A549 (cell line): Measurements from ENCODE around the gene NRIP1. TPM values are rescaled to one million over a fixed set of nuclear protein-coding genes. Genes with fewer than 3 reads are reported as not detected.

Source experiments
- ATAC-seq, 2 experiments: fragments of 200-7000 bp in 1 of 2; fragments of >200 bp in 1 of 2; cut with Nextera tagmentation in 1 of 2; cut with Tn5 transposase in 1 of 2; 3 replicates each; pipeline versions ENCODE4 v1.8.0 to v1.9.1; 2018 to 2020; ENCODE audit warnings: mild to moderate bottlenecking in 1 of 2, moderate library complexity in 1 of 2
- CTCF ChIA-PET: fragments of 300-600 bp; sonication (Branson Sonifier 250); formaldehyde crosslinking; extraction: SDS; loops from one replicate; lab custom pipeline; 2021; ENCODE audit warnings: antibody characterized with exemption, inconsistent platforms; lab: Yijun Ruan, JAX
- POLR2A ChIA-PET: fragments of 350-600 bp; formaldehyde crosslinking; extraction: SDS; loops from one replicate; lab custom pipeline; 2021; ENCODE audit warnings: antibody characterized with exemption, inconsistent platforms; lab: Yijun Ruan, JAX
- DNase-seq, 2 experiments: peaks; one replicate each; pipeline versions ENCODE4 v3.0.0 to v3.0.0-alpha.2; 2011 to 2016; ENCODE audit warnings: low read depth in 1 of 2, low spot score in 1 of 2
- FAIRE-seq: peaks from 2 replicates; lab custom pipeline; 2011; peaks lifted over from hg19 to GRCh38; lab: Jason Lieb, UNC
- H3K27ac ChIP-seq, 2 experiments: fragments of >200 bp; sonication (Bioruptor Twin); formaldehyde crosslinking; 3 replicates each; pipeline ENCODE4 v1.5.1; 2016 to 2017
- H3K4me1 ChIP-seq: fragments of >200 bp; sonication (Bioruptor Twin); formaldehyde crosslinking; 3 replicates; pipeline ENCODE4 v1.6.1; 2016
- H3K4me2 ChIP-seq: fragments of >200 bp; sonication (Bioruptor Twin); formaldehyde crosslinking; 3 replicates; pipeline ENCODE4 v1.6.1; 2016
- H3K4me3 ChIP-seq: fragments of >200 bp; sonication (Bioruptor Twin); formaldehyde crosslinking; 3 replicates; pipeline ENCODE4 v1.5.1; 2016
- H3K9me3 ChIP-seq: fragments of >200 bp; sonication (Bioruptor Twin); formaldehyde crosslinking; 3 replicates; pipeline ENCODE4 v1.6.1; 2016
- CBX2 ChIP-seq: fragments of 200-600 bp; sonication (generic); IDR thresholded peaks from 2 replicates; pipeline ENCODE4 v1.6.1; 2016; ENCODE audit warnings: low read depth, mild to moderate bottlenecking, borderline replicate concordance
- CBX8 ChIP-seq: fragments of 200-600 bp; sonication (generic); IDR thresholded peaks from 2 replicates; pipeline ENCODE4 v1.6.1; 2016
- CEBPB ChIP-seq, 2 experiments: fragments of >200 bp in 1 of 2; sonication (Bioruptor Twin) in 1 of 2; formaldehyde crosslinking in 1 of 2; IDR thresholded peaks; 2 replicates each; pipeline ENCODE4 v1.6.1; 2012 to 2016
- CHD2 ChIP-seq: fragments of 150-350 bp; IDR thresholded peaks from 2 replicates; pipeline ENCODE4 v1.6.1; 2014; ENCODE audit warnings: low read length; ENCODE audit not compliant: partially characterized antibody
- CTCF ChIP-seq: fragments of >200 bp; sonication (Bioruptor Twin); formaldehyde crosslinking; IDR thresholded peaks from 3 replicates; pipeline ENCODE4 v1.5.1; 2016
- EHF ChIP-seq: fragments of 250-450 bp; sonication (Bioruptor Pico); IDR thresholded peaks from 2 replicates; pipeline ENCODE4 v1.5.0; 2020; ENCODE audit warnings: mild to moderate bottlenecking
- EHMT2 ChIP-seq: fragments of 200-600 bp; sonication (generic); IDR thresholded peaks from 2 replicates; pipeline ENCODE4 v1.6.1; 2016; ENCODE audit warnings: antibody characterized with exemption, low read depth, mild to moderate bottlenecking, moderate library complexity
- FOSL2 ChIP-seq, 2 experiments: fragments of 450-650 bp in 1 of 2; fragments of >200 bp in 1 of 2; sonication (Bioruptor Twin) in 1 of 2; formaldehyde crosslinking; IDR thresholded peaks; 2 replicates each; pipeline versions ENCODE4 v1.5.0 to v1.6.1; 2016 to 2020; ENCODE audit warnings: mild to moderate bottlenecking in 1 of 2, moderate library complexity in 1 of 2
- FOXS1 ChIP-seq: fragments of 250-450 bp; sonication (Bioruptor Pico); IDR thresholded peaks from 2 replicates; pipeline ENCODE4 v1.5.0; 2020; ENCODE audit warnings: mild to moderate bottlenecking, moderate library complexity
- HOXB13 ChIP-seq: fragments of 250-450 bp; sonication (Bioruptor Pico); IDR thresholded peaks from 2 replicates; pipeline ENCODE4 v1.5.0; 2020; ENCODE audit warnings: low read depth, mild to moderate bottlenecking, moderate library complexity
- HOXB5 ChIP-seq: fragments of 250-450 bp; sonication (Bioruptor Pico); IDR thresholded peaks from 2 replicates; pipeline ENCODE4 v1.5.0; 2020; ENCODE audit warnings: mild to moderate bottlenecking, moderate library complexity
- KDM5A ChIP-seq: fragments of 200-600 bp; sonication (generic); IDR thresholded peaks from 2 replicates; pipeline ENCODE4 v1.6.1; 2016; ENCODE audit warnings: antibody characterized with exemption, mild to moderate bottlenecking
- MAFK ChIP-seq: fragments of 450-650 bp; IDR thresholded peaks from 2 replicates; pipeline ENCODE4 v1.6.1; 2014; ENCODE audit not compliant: partially characterized antibody
- MAZ ChIP-seq: fragments of 150-350 bp; IDR thresholded peaks from 2 replicates; pipeline ENCODE4 v1.6.1; 2014; ENCODE audit warnings: antibody characterized with exemption, low read depth, low read length, borderline replicate concordance
- MYC ChIP-seq: IDR thresholded peaks from 2 replicates; pipeline ENCODE4 v1.6.1; 2012; ENCODE audit warnings: mild to moderate bottlenecking, inconsistent platforms, low read length, improper control_type of control experiment, borderline replicate concordance
- NFE2L2 ChIP-seq: fragments of 150-350 bp; conservative IDR thresholded peaks from 2 replicates; pipeline ENCODE4 v1.6.1; 2014; ENCODE audit warnings: low read length
- NPAS2 ChIP-seq: fragments of 250-450 bp; sonication (Bioruptor Pico); IDR thresholded peaks from 2 replicates; pipeline ENCODE4 v1.8.0; 2022; ENCODE audit warnings: mild to moderate bottlenecking, moderate library complexity, borderline replicate concordance
- NR3C1 ChIP-seq: fragments of >200 bp; sonication (Bioruptor Twin); formaldehyde crosslinking; IDR thresholded peaks from 3 replicates; pipeline ENCODE4 v1.6.1; 2017
- PHF8 ChIP-seq: fragments of 200-600 bp; sonication (generic); IDR thresholded peaks from 2 replicates; pipeline ENCODE4 v1.6.1; 2016; ENCODE audit warnings: low read depth, mild to moderate bottlenecking, antibody characterized with exemption, moderate library complexity, borderline replicate concordance
- POLR2A ChIP-seq: IDR thresholded peaks from 2 replicates; pipeline ENCODE4 v1.6.1; 2012; ENCODE audit warnings: mild to moderate bottlenecking, low read length
- SMC3 ChIP-seq: fragments of >200 bp; sonication (Bioruptor Twin); formaldehyde crosslinking; IDR thresholded peaks from 3 replicates; pipeline ENCODE4 v1.6.1; 2018; ENCODE audit warnings: inconsistent platforms
- TFCP2L1 ChIP-seq: fragments of 250-450 bp; sonication (Bioruptor Pico); IDR thresholded peaks from 2 replicates; pipeline ENCODE4 v1.5.0; 2021; ENCODE audit warnings: mild to moderate bottlenecking
- ZC3H11A ChIP-seq: fragments of 450-650 bp; IDR thresholded peaks from 2 replicates; pipeline ENCODE4 v1.6.1; 2014; ENCODE audit warnings: antibody characterized with exemption, mild to moderate bottlenecking
- ZFP36 ChIP-seq: fragments of 450-650 bp; IDR thresholded peaks from 2 replicates; pipeline ENCODE4 v1.6.1; 2014; ENCODE audit warnings: borderline replicate concordance; ENCODE audit not compliant: partially characterized antibody
- ZSCAN20 ChIP-seq: fragments of 250-450 bp; sonication (Bioruptor Pico); IDR thresholded peaks from 2 replicates; pipeline ENCODE4 v1.8.0; 2022; ENCODE audit warnings: mild to moderate bottlenecking, moderate library complexity
- WGBS: methylation state at CpG from one replicate; pipeline ENCODE4 v1.1.6; 2017; ENCODE audit errors: missing lambda C conversion rate; 5-methylcytosine and 5-hydroxymethylcytosine counted together
- polyA plus RNA-seq, 4 experiments: library from polyadenylated mRNA; depleted of rRNA in 3 of 4; stranded (reverse); fragments of >200 nt; fragmentation: RNase III in 1 of 4; extraction: RNeasy Plus Mini Kit Qiagen cat#74134 plus additional on column Dnase treatment in 1 of 4; gene quantifications; 2 replicates in 3 of 4; 3 replicates in 1 of 4; pipeline ENCODE4 v1.2.3, GENCODE V29; 2011 to 2017
- TF ChIP-seq, protein P1 (sequence below): IDR thresholded peaks from 2 replicates; pipeline ENCODE4 v1.6.1; 2012; ENCODE audit warnings: low read depth, borderline replicate concordance
- TF ChIP-seq, protein P2 (sequence below): fragments of >200 bp; sonication (Bioruptor Twin); formaldehyde crosslinking; IDR thresholded peaks from 2 replicates; pipeline ENCODE4 v1.6.1; 2016
- TF ChIP-seq, protein P3 (sequence below): fragments of 150-350 bp; IDR thresholded peaks from 2 replicates; pipeline ENCODE4 v1.6.1; 2014; ENCODE audit warnings: low read depth, mild to moderate bottlenecking, low read length
- TF ChIP-seq, protein P4 (sequence below): fragments of >200 bp; sonication (Bioruptor Twin); formaldehyde crosslinking; IDR thresholded peaks from 3 replicates; pipeline ENCODE4 v1.6.1; 2016

NRIP1 gene
- polyA plus RNA-seq, 2 of the 4 experiments (the other 2 are of a cell fraction) = 18.9 to 35.5 TPM

DNA sequence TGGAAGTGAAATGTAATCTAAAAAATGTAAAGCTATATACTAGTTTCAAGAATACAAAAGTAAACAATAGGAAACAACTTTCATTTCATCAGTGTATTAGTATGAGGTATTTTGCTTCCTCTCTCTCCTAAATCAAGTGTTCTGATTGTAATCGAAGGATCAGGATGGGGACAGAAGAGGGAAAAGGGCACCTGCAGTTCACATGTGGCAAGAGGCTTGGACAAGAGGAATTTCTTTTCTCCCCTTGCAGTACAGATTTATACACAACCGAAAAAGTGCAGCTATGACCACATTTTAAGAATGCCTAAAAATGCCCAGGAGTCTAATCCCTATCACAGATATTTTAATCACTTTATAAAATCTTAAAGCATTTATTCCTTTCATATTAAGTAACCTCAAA, 63.7 kb downstream of the NRIP1 start:
- peaks cover 88% of the 10 kb centered on the region for H3K4me1 ChIP-seq
- POLR2A ChIA-PET = interaction anchor here (0.6 kb wide), 1 partner anchor 28 kb away, joined by 3 read pairs; no protein-coding TSS in a partner anchor
- no peak for DNase-seq
- 44% methylated on average over 2 of the region's 2 CpGs for WGBS
- no peak for FAIRE-seq
- H3K4me2 ChIP-seq = peak overlapping the region; percentile 58
- H3K27ac ChIP-seq = no peak overlapping the region
- CTCF ChIA-PET = no interaction called here
- H3K9me3 ChIP-seq = no peaks in the 10 kb centered on the region
- TF ChIP-seq HOXB13 (CRISPR knock-in tag) (no peak), CBX8 (no peak), EHF (CRISPR knock-in tag) (no peak), MAZ (no peak), NFE2L2 (no peak), SMC3 (no peak), CBX2 (no peak), NPAS2 (no peak), ZSCAN20 (no peak), KDM5A (no peak), ZFP36 (no peak), TFCP2L1 (no peak)
- TF ChIP-seq, protein P1, sequence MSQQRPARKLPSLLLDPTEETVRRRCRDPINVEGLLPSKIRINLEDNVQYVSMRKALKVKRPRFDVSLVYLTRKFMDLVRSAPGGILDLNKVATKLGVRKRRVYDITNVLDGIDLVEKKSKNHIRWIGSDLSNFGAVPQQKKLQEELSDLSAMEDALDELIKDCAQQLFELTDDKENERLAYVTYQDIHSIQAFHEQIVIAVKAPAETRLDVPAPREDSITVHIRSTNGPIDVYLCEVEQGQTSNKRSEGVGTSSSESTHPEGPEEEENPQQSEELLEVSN = no peak
- TF ChIP-seq, protein P2, sequence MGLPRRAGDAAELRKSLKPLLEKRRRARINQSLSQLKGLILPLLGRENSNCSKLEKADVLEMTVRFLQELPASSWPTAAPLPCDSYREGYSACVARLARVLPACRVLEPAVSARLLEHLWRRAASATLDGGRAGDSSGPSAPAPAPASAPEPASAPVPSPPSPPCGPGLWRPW = no peak
- TF ChIP-seq, protein P3, sequence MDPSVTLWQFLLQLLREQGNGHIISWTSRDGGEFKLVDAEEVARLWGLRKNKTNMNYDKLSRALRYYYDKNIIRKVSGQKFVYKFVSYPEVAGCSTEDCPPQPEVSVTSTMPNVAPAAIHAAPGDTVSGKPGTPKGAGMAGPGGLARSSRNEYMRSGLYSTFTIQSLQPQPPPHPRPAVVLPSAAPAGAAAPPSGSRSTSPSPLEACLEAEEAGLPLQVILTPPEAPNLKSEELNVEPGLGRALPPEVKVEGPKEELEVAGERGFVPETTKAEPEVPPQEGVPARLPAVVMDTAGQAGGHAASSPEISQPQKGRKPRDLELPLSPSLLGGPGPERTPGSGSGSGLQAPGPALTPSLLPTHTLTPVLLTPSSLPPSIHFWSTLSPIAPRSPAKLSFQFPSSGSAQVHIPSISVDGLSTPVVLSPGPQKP = no peak
- TF ChIP-seq, protein P4, sequence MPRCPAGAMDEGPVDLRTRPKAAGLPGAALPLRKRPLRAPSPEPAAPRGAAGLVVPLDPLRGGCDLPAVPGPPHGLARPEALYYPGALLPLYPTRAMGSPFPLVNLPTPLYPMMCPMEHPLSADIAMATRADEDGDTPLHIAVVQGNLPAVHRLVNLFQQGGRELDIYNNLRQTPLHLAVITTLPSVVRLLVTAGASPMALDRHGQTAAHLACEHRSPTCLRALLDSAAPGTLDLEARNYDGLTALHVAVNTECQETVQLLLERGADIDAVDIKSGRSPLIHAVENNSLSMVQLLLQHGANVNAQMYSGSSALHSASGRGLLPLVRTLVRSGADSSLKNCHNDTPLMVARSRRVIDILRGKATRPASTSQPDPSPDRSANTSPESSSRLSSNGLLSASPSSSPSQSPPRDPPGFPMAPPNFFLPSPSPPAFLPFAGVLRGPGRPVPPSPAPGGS = no peak
- H3K4me3 ChIP-seq = no peak overlapping the region
- no peak for ATAC-seq

- Histone ChIP-seq H3K9me3 (no peaks in the 10 kb centered on the region), H3K4me3 (no peak overlapping the region), H3K4me1 (peaks cover 88% of the 10 kb centered on the region), H3K27ac (no peak overlapping the region), H3K4me2 (peak overlapping the region; percentile 58; the same call in 2 of the 3 replicates)
- TF ChIP-seq CEBPB (IDR thresholded peaks at IDR 0.05) = no peak
- TF ChIP-seq CTCF = no peak
- TF ChIP-seq MAFK = no peak
- TF ChIP-seq MAZ = no peak
- no peak for TF ChIP-seq FOXS1
- no peak for TF ChIP-seq FOSL2 (IDR thresholded peaks at IDR 0.05)
- no peak for TF ChIP-seq FOSL2 (CRISPR knock-in tag; IDR thresholded peaks at IDR 0.05)
- no peak for TF ChIP-seq EHMT2
- no peak for TF ChIP-seq KDM5A
- no peak for TF ChIP-seq NR3C1
- TF ChIP-seq PHF8 = no peak
- TF ChIP-seq NFE2L2 = no peak
- no peak for TF ChIP-seq HOXB5 (CRISPR knock-in tag)
- no peak for TF ChIP-seq CHD2
- TF ChIP-seq MYC = no peak
- TF ChIP-seq POLR2A = no peak
- no peak for TF ChIP-seq ZC3H11A
- TF ChIP-seq, protein P2 = no peak
- ChIA-PET CTCF (no interaction called here), POLR2A (no interaction called here)
- DNase-seq (no peak), ATAC-seq (no peak), FAIRE-seq (no peak)
- WGBS = 86% methylated on average over 1 of the region's 1 CpG
Measured at GRCh38 chr21:15000081-15000480, 64.7 kb downstream of the NRIP1 start.
